Right atrium auricular region (tissue), 2 donors: ENCODE data around the gene POLD4. TPM values are rescaled to one million over a fixed set of nuclear protein-coding genes. Genes with fewer than 3 reads are reported as not detected.
A peak's percentile ranks its signal among the peaks of the same experiment; 100 is the strongest.

ENCODE experiments used
- DNase-seq: peaks from one replicate; pipeline ENCODE4 v3.0.0-alpha.2; 2019; ENCODE audit warnings: low spot score
- H3K27ac ChIP-seq, 2 donors: fragments of 200-600 bp; sonication (generic); 1 replicate in 1 of 2; 2 replicates in 1 of 2; pipeline ENCODE4 v1.5.1; 2016 to 2019
- H3K27me3 ChIP-seq, 2 donors: fragments of 200-600 bp; sonication (generic); one replicate each; pipeline versions ENCODE4 v1.5.1 to v1.6.0; 2017 to 2019
- H3K36me3 ChIP-seq: fragments of 200-600 bp; sonication (generic); one replicate; pipeline ENCODE4 v1.5.1; 2016
- H3K4me1 ChIP-seq, 2 donors: fragments of 200-600 bp; sonication (generic); one replicate each; pipeline versions ENCODE4 v1.5.1 to v1.6.0; 2017 to 2019
- H3K4me3 ChIP-seq, 2 donors: fragments of 200-600 bp; sonication (generic); 1 replicate in 1 of 2; 2 replicates in 1 of 2; pipeline ENCODE4 v1.5.1; 2017 to 2019; ENCODE audit warnings: mild to moderate bottlenecking in 1 of 2, moderate library complexity in 1 of 2
- H3K9me3 ChIP-seq, 2 donors: fragments of 200-600 bp; sonication (generic); one replicate each; pipeline ENCODE4 v1.5.1; 2019
- CTCF ChIP-seq, 2 donors: fragments of 200-600 bp; sonication (generic); IDR thresholded peaks; one replicate each; pipeline ENCODE4 v1.5.1; 2019; ENCODE audit warnings: antibody characterized with exemption in 2 of 2
- total RNA-seq, 2 donors: library from RNA; depleted of rRNA; stranded (reverse); fragments of >200 nt; gene quantifications; one replicate each; pipeline ENCODE4 v1.1.0, GENCODE V29; 2016

Gene POLD4
- total RNA-seq, 2 donors from 2014 or later = 115 to 136 TPM

- Histone ChIP-seq H3K4me3 (no peak overlapping the region), H3K4me1 (peaks cover 0 to 51% of the 10 kb centered on the region in 2 donors), H3K36me3 (no peaks in the 10 kb centered on the region), H3K9me3 (no peaks in the 10 kb centered on the region), H3K27me3 (no peaks in the 10 kb centered on the region), H3K27ac (peak overlapping the region in 1 of 2 donors; percentile 15)
- no peak for DNase-seq
- no peak for TF ChIP-seq CTCF (IDR thresholded peaks at IDR 0.05)
These were observed 4.7 kb upstream of the POLD4 start for GRCh38 chr11:67357831-67358670.

- TF ChIP-seq CTCF (IDR thresholded peaks at IDR 0.05) = peak; percentile 83 to 94
- DNase-seq = peak; percentile 78
- peaks cover 0 to 59% of the 10 kb centered on the region in 2 donors for H3K4me1 ChIP-seq
These were observed 3.7 kb upstream of the POLD4 start for GRCh38 chr11:67356864-67357561.

GRCh38 chr11:67356387-67356863, 3.1 kb upstream of the POLD4 start:
- no peaks in the 10 kb centered on the region for H3K36me3 ChIP-seq
- H3K27ac ChIP-seq = peak overlapping the region; percentile 99
- no peak overlapping the region for H3K4me3 ChIP-seq
- H3K9me3 ChIP-seq = no peaks in the 10 kb centered on the region
- peaks cover 0 to 65% of the 10 kb centered on the region in 2 donors for H3K4me1 ChIP-seq
- no peak for DNase-seq
- no peak for TF ChIP-seq CTCF (IDR thresholded peaks at IDR 0.05)
- no peaks in the 10 kb centered on the region for H3K27me3 ChIP-seq

More at GRCh38 chr11:67356864-67357561, 3.7 kb upstream of the POLD4 start:
- H3K9me3 ChIP-seq = no peaks in the 10 kb centered on the region
- H3K36me3 ChIP-seq = no peaks in the 10 kb centered on the region
- H3K27ac ChIP-seq = peak overlapping the region; percentile 99
- H3K27me3 ChIP-seq = no peaks in the 10 kb centered on the region
- no peak overlapping the region for H3K4me3 ChIP-seq

- DNase-seq = no peak
- Histone ChIP-seq H3K27ac (peak overlapping the region; percentile 99), H3K36me3 (no peaks in the 10 kb centered on the region), H3K27me3 (no peaks in the 10 kb centered on the region), H3K9me3 (no peaks in the 10 kb centered on the region), H3K4me1 (peaks cover 0 to 70% of the 10 kb centered on the region in 2 donors), H3K4me3 (no peak overlapping the region)
- TF ChIP-seq CTCF (IDR thresholded peaks at IDR 0.05) = no peak
These were observed 2.5 kb upstream of the POLD4 start for GRCh38 chr11:67355794-67356386.

GRCh38 chr11:67355023-67355793, 1.9 kb upstream of the POLD4 start:
- Histone ChIP-seq H3K4me3 (no peak overlapping the region), H3K4me1 (peaks cover 0 to 74% of the 10 kb centered on the region in 2 donors), H3K36me3 (no peaks in the 10 kb centered on the region), H3K9me3 (no peaks in the 10 kb centered on the region), H3K27ac (peak overlapping the region; percentile 99), H3K27me3 (no peaks in the 10 kb centered on the region)
- no peak for DNase-seq
- no peak for TF ChIP-seq CTCF (IDR thresholded peaks at IDR 0.05)
